NCI-H226 (cell line): ENCODE data around the gene NINL.
A peak's percentile ranks its signal among the peaks of the same experiment; 100 is the strongest.

ENCODE experiments used
- DNase-seq: peaks from one replicate; pipeline ENCODE4 v3.0.0-alpha.2; 2015

NINL gene

GRCh38 chr20:25460566-25461280 is 124.6 kb downstream of the NINL start:
- no peak for DNase-seq

- no peak for DNase-seq
Observed at GRCh38 chr20:25459916-25460535, 125.3 kb downstream of the NINL start.

GRCh38 chr20:25459111-25459830 is 126.1 kb downstream of the NINL start:
- no peak for DNase-seq

- no peak for DNase-seq
Observed at GRCh38 chr20:25457886-25458680, 127.2 kb downstream of the NINL start.

- no peak for DNase-seq
Observed at GRCh38 chr20:25454153-25454900, 131.0 kb downstream of the NINL start.

- peak; percentile 57 for DNase-seq
Observed at GRCh38 chr20:25453035-25453810, 132.1 kb downstream of the NINL start.

GRCh38 chr20:25452333-25452732 is 133.0 kb downstream of the NINL start:
- DNase-seq = no peak

- no peak for DNase-seq
Observed at GRCh38 chr20:25447671-25448070, 137.7 kb downstream of the NINL start.

- DNase-seq = no peak
Observed at GRCh38 chr20:25444556-25444955, 140.8 kb downstream of the NINL start.

- no peak for DNase-seq
Observed at GRCh38 chr20:25439328-25439727, 146.0 kb downstream of the NINL start.

- peak; percentile 12 for DNase-seq
Observed at GRCh38 chr20:25437153-25437581, 148.2 kb downstream of the NINL start.

- no peak for DNase-seq
Observed at GRCh38 chr20:25424536-25424935, 160.8 kb downstream of the NINL start.

- no peak for DNase-seq
Observed at GRCh38 chr20:25422032-25422431, 163.3 kb downstream of the NINL start.

- DNase-seq = no peak
Observed at GRCh38 chr20:25421102-25421501, 164.2 kb downstream of the NINL start.

GRCh38 chr20:25418776-25419175 is 166.6 kb downstream of the NINL start:
- peak; percentile 62 for DNase-seq

GRCh38 chr20:25408890-25409289 is 176.4 kb downstream of the NINL start:
- no peak for DNase-seq

GRCh38 chr20:25408170-25408547 is 177.2 kb downstream of the NINL start:
- no peak for DNase-seq

- DNase-seq = peak; percentile 93
Observed at GRCh38 chr20:25407311-25408169, 177.8 kb downstream of the NINL start, which contains the start of gene GINS1. TSS of gene GINS1 (plus strand) at chr20:25407673. CDS start at chr20:25407821, 148 bp downstream.
